MM.1S (cell line): ENCODE data around the gene CYTH4.
A peak's percentile ranks its signal among the peaks of the same experiment; 100 is the strongest.

ENCODE experiments used
- DNase-seq: peaks from one replicate; pipeline ENCODE4 v3.0.0-alpha.2; 2015
- H2AFZ ChIP-seq: fragments of 300-600 bp; sonication (generic); 2 replicates; pipeline ENCODE4 v1.6.0; 2016; ENCODE audit warnings: antibody characterized with exemption, low read length
- H3F3A ChIP-seq: fragments of 300-600 bp; sonication (generic); 2 replicates; pipeline ENCODE4 v1.6.1; 2016; ENCODE audit warnings: mild to moderate bottlenecking, antibody characterized with exemption, low read length, moderate library complexity, mixed read lengths; ENCODE audit not compliant: insufficient read depth
- H3K27ac ChIP-seq: fragments of 300-600 bp; sonication (generic); 2 replicates; pipeline ENCODE4 v1.5.1; 2016; ENCODE audit warnings: mild to moderate bottlenecking, low read length
- H3K27me3 ChIP-seq: fragments of 300-600 bp; sonication (generic); replicated peaks from 2 replicates; pipeline ENCODE4 v1.6.0; 2016; ENCODE audit warnings: low read length; ENCODE audit not compliant: insufficient read depth
- H3K36me3 ChIP-seq: fragments of 300-600 bp; sonication (generic); replicated peaks from 2 replicates; pipeline ENCODE4 v1.6.1; 2016; ENCODE audit warnings: mild to moderate bottlenecking, low read length, mixed read lengths; ENCODE audit not compliant: insufficient read depth
- H3K4me1 ChIP-seq: fragments of 300-600 bp; sonication (generic); 2 replicates; pipeline ENCODE4 v1.6.1; 2016; ENCODE audit warnings: low read length, mixed read lengths
- H3K4me2 ChIP-seq: fragments of 300-600 bp; sonication (generic); 2 replicates; pipeline ENCODE4 v1.6.0; 2016; ENCODE audit warnings: low read depth, low read length
- H3K4me3 ChIP-seq: fragments of 300-600 bp; sonication (generic); 2 replicates; pipeline ENCODE4 v1.5.1; 2016; ENCODE audit warnings: low read length, mixed read lengths
- H3K79me2 ChIP-seq: fragments of 300-600 bp; sonication (generic); 2 replicates; pipeline ENCODE4 v1.6.1; 2016; ENCODE audit warnings: mixed run types, low read length, mixed read lengths
- H3K9ac ChIP-seq: fragments of 300-600 bp; sonication (generic); 2 replicates; pipeline ENCODE4 v1.6.1; 2016; ENCODE audit warnings: low read length, mixed read lengths
- H3K9me2 ChIP-seq: fragments of 300-600 bp; sonication (generic); replicated peaks from 2 replicates; pipeline ENCODE4 v1.6.1; 2016; ENCODE audit warnings: mild to moderate bottlenecking, low read length, mixed read lengths; ENCODE audit not compliant: insufficient read depth
- H3K9me3 ChIP-seq: fragments of 300-600 bp; sonication (generic); replicated peaks from 2 replicates; pipeline ENCODE4 v1.6.1; 2016; ENCODE audit warnings: mild to moderate bottlenecking, low read length, mixed read lengths; ENCODE audit not compliant: insufficient read depth
- H4K20me1 ChIP-seq: fragments of 300-600 bp; sonication (generic); 2 replicates; pipeline ENCODE4 v1.6.1; 2016; ENCODE audit warnings: mild to moderate bottlenecking, low read length, moderate library complexity, mixed read lengths; ENCODE audit not compliant: insufficient read depth
- CTCF ChIP-seq: fragments of 300-600 bp; sonication (generic); IDR thresholded peaks from 2 replicates; pipeline ENCODE4 v1.5.1; 2016; ENCODE audit warnings: antibody characterized with exemption, low read length, mixed read lengths
- EZH2 ChIP-seq: fragments of 300-600 bp; sonication (generic); optimal IDR thresholded peaks from 2 replicates; pipeline ENCODE3; 2017; ENCODE audit warnings: low read depth, mild to moderate bottlenecking, antibody characterized with exemption, low read length, mixed read lengths
- EZH2phosphoT487 ChIP-seq: fragments of 300-600 bp; sonication (generic); IDR thresholded peaks from 2 replicates; pipeline ENCODE4 v1.6.1; 2018; ENCODE audit warnings: antibody characterized with exemption, low read length

Gene CYTH4

GRCh38 chr22:37267661-37268413 is 14.5 kb upstream of the CYTH4 start:
- H3K27ac ChIP-seq = peak overlapping the region; percentile 79
- H3K27me3 ChIP-seq = 0 out of 2 replicates have a peak, but pooled peaks cover 11% of the 10 kb centered on the region
- peak overlapping the region; percentile 70 for H3K9ac ChIP-seq
- no peaks in the 10 kb centered on the region for H3K79me2 ChIP-seq
- H3K9me2 ChIP-seq = no peaks in the 10 kb centered on the region
- no peaks in the 10 kb centered on the region for H3K9me3 ChIP-seq
- H3K4me2 ChIP-seq = peak overlapping the region; percentile 95
- no peaks in the 10 kb centered on the region for H4K20me1 ChIP-seq
- H3K4me1 ChIP-seq = peaks cover 25% of the 10 kb centered on the region
- peak overlapping the region; percentile 78 for H3K4me3 ChIP-seq
- peaks cover 11% of the 10 kb centered on the region; the same call in 1 of the 2 replicates for H3F3A ChIP-seq
- peak overlapping the region; percentile 87 for H2AFZ ChIP-seq
- peak; percentile 43 for DNase-seq
- TF ChIP-seq EZH2 (no peak), EZH2phosphoT487 (no peak), CTCF (no peak)
- no peaks in the 10 kb centered on the region for H3K36me3 ChIP-seq

- no peaks in the 10 kb centered on the region for H3K9me2 ChIP-seq
- TF ChIP-seq EZH2 (no peak), EZH2phosphoT487 (no peak), CTCF (no peak)
- no peaks in the 10 kb centered on the region for H3K9me3 ChIP-seq
- no peak overlapping the region for H2AFZ ChIP-seq
- no peaks in the 10 kb centered on the region for H3K79me2 ChIP-seq
- H4K20me1 ChIP-seq = no peaks in the 10 kb centered on the region
- peaks cover 18% of the 10 kb centered on the region for H3K4me1 ChIP-seq
- DNase-seq = no peak
- H3K27ac ChIP-seq = no peak overlapping the region
- no peak overlapping the region for H3K4me3 ChIP-seq
- no peaks in the 10 kb centered on the region for H3K36me3 ChIP-seq
- H3F3A ChIP-seq = peaks cover 11% of the 10 kb centered on the region; the same call in 1 of the 2 replicates
- no peak overlapping the region for H3K4me2 ChIP-seq
- 0 out of 2 replicates have a peak, but pooled peaks cover 11% of the 10 kb centered on the region for H3K27me3 ChIP-seq
- H3K9ac ChIP-seq = no peak overlapping the region
Measured at GRCh38 chr22:37269936-37270678, 12.2 kb upstream of the CYTH4 start.

- no peak for DNase-seq
- peaks cover 7% of the 10 kb centered on the region; the same call in 1 of the 2 replicates for H3F3A ChIP-seq
- no peaks in the 10 kb centered on the region for H4K20me1 ChIP-seq
- peaks cover 12% of the 10 kb centered on the region for H3K4me1 ChIP-seq
- H3K4me3 ChIP-seq = no peak overlapping the region
- H3K27me3 ChIP-seq = 0 out of 2 replicates have a peak, but pooled peaks cover 11% of the 10 kb centered on the region
- H3K4me2 ChIP-seq = no peak overlapping the region
- no peak overlapping the region for H3K9ac ChIP-seq
- H3K27ac ChIP-seq = no peak overlapping the region
- TF ChIP-seq CTCF (no peak), EZH2 (no peak), EZH2phosphoT487 (no peak)
- no peaks in the 10 kb centered on the region for H3K9me2 ChIP-seq
- H3K79me2 ChIP-seq = no peaks in the 10 kb centered on the region
- H2AFZ ChIP-seq = no peak overlapping the region
- no peaks in the 10 kb centered on the region for H3K36me3 ChIP-seq
- no peaks in the 10 kb centered on the region for H3K9me3 ChIP-seq
Measured at GRCh38 chr22:37270928-37271650, 11.2 kb upstream of the CYTH4 start.
